Measurements from ENCODE around the gene VENTX. TPM values are rescaled to one million over a fixed set of nuclear protein-coding genes. Genes with fewer than 3 reads are reported as not detected.

VENTX gene
- polyA plus RNA-seq, 1 experiment = not detected

DNA sequence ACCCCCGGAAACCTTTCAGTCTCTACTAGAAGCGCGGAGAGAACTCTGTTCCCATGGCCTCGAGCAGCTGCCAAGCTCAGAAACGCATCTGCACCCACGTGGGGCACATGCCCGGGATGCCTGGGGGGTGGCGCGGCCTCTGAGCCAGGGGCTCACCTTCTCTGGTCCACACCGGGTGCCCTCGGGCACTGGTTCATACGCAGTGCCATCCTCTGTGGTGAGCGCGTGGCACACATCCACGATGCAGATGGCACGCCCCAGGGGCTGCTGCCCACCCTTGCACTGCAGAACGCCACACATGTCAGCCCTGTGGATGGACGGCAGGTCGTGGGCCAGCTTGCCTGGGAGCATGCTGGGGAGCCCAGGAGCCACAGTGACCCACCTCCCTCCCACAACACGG, 32.5 kb downstream of the VENTX start:
- CTCF ChIA-PET = interaction anchor here (0.7 kb wide), 1 partner anchor 38 kb away, joined by 3 read pairs; no protein-coding TSS in a partner anchor

DNA sequence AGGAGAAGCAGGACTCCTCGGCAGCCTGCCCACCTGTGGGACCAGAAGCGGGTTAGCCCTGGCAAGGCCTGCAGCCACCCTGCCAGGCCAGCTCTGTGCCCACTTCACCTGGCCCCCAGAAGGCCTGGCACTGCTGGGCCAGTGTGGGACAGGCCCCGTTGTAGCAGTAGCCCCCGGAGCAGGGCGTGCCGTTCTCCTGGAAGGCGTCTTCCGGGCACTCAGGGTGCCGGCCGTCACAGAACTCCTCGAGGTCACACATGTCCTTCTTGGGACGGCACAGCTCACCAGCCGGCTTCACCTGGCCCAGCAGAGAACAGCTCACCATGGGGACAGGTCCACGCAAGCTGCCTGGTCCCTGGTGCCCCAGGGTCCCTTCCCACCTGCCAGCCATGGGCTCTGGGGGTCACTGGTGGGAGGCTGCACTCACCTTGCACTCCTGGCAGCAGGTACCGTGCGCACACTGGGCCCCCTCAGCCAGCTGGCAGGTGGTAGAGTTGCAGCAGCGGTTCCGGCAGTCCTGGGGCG, 33.2 kb downstream of the VENTX start:
- no peaks in the 10 kb centered on the region; the same call in 1 of the 2 replicates for H3K36me3 ChIP-seq (ENCODE audit: control insufficient read depth, insufficient read depth, low read length)
- POLR2A ChIA-PET = no interaction called here
- no peak overlapping the region for H3K4me3 ChIP-seq (ENCODE audit: low read depth, low read length)
- no peaks in the 10 kb centered on the region for H3K27me3 ChIP-seq (ENCODE audit: control insufficient read depth, insufficient read depth, low read length)
- no peak for DNase-seq (ENCODE audit: low read depth)
- CTCF ChIA-PET = interaction anchor here (0.7 kb wide), 1 partner anchor 37 kb away, joined by 3 read pairs; no protein-coding TSS in a partner anchor
- no peak for TF ChIP-seq CTCF (IDR thresholded peaks at IDR 0.05; ENCODE audit: insufficient read depth, low read depth, low read length)

More for the DNA sequence above, 32.5 kb downstream of the VENTX start:
- H3K4me3 ChIP-seq (ENCODE audit: low read depth, low read length) = no peak overlapping the region
- TF ChIP-seq CTCF (IDR thresholded peaks at IDR 0.05; ENCODE audit: insufficient read depth, low read depth, low read length) = no peak
- H3K27me3 ChIP-seq (ENCODE audit: control insufficient read depth, insufficient read depth, low read length) = no peaks in the 10 kb centered on the region
- POLR2A ChIA-PET = no interaction called here
- no peaks in the 10 kb centered on the region; the same call in 1 of the 2 replicates for H3K36me3 ChIP-seq (ENCODE audit: control insufficient read depth, insufficient read depth, low read length)
- DNase-seq (ENCODE audit: low read depth) = no peak

- no peak overlapping the region for H3K4me3 ChIP-seq (ENCODE audit: low read depth, low read length)
- no peaks in the 10 kb centered on the region for H3K27me3 ChIP-seq (ENCODE audit: control insufficient read depth, insufficient read depth, low read length)
- ChIA-PET CTCF (no interaction called here), POLR2A (no interaction called here)
- H3K36me3 ChIP-seq (ENCODE audit: control insufficient read depth, insufficient read depth, low read length) = no peaks in the 10 kb centered on the region; the same call in 1 of the 2 replicates
- TF ChIP-seq CTCF (IDR thresholded peaks at IDR 0.05; ENCODE audit: insufficient read depth, low read depth, low read length) = no peak
- DNase-seq (ENCODE audit: low read depth) = no peak
Observed at GRCh38 chr10:133271521-133272300, 34.1 kb downstream of the VENTX start.

- DNase-seq (ENCODE audit: low read depth) = no peak
- Histone ChIP-seq H3K27me3 (ENCODE audit: control insufficient read depth, insufficient read depth, low read length) (no peaks in the 10 kb centered on the region), H3K4me3 (ENCODE audit: low read depth, low read length) (no peak overlapping the region), H3K36me3 (ENCODE audit: control insufficient read depth, insufficient read depth, low read length) (no peaks in the 10 kb centered on the region; the same call in 1 of the 2 replicates)
- ChIA-PET POLR2A (no interaction called here), CTCF (no interaction called here)
- TF ChIP-seq CTCF (IDR thresholded peaks at IDR 0.05; ENCODE audit: insufficient read depth, low read depth, low read length) = no peak
Observed at GRCh38 chr10:133272301-133272963, 34.8 kb downstream of the VENTX start.

DNA sequence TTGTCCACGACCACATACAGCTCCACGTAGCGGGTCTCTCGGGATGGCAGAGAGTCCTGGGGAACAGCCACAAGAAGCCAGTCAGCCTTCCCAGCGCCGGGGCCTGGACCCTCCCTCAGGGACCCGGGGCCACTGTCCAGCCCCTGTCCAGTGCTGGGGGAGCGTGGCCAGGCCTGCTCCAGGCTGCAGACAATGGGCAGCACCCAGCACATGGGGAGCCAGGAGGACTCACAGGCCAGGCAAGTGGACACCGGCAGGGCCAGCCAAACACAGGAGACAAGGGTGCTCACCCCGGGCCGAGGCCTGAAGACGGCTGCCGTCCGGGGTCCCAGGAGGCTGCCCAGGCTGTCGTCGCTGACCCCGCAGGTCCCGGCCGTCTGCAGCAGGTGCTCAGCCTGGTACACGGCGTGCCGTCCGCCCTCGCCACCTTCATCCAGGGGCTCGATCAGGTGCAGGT, 35.3 kb downstream of the VENTX start:
- no peak overlapping the region for H3K4me3 ChIP-seq (ENCODE audit: low read depth, low read length)
- CTCF ChIA-PET = no interaction called here
- POLR2A ChIA-PET = no interaction called here
- no peak for DNase-seq (ENCODE audit: low read depth)
- H3K36me3 ChIP-seq (ENCODE audit: control insufficient read depth, insufficient read depth, low read length) = no peaks in the 10 kb centered on the region; the same call in 1 of the 2 replicates
- TF ChIP-seq CTCF (IDR thresholded peaks at IDR 0.05; ENCODE audit: insufficient read depth, low read depth, low read length) = no peak
- no peaks in the 10 kb centered on the region for H3K27me3 ChIP-seq (ENCODE audit: control insufficient read depth, insufficient read depth, low read length)
